OCI-LY7 (cell line): ENCODE results near the gene MMP21. TPM values are rescaled to one million over a fixed set of nuclear protein-coding genes. Genes with fewer than 3 reads are reported as not detected.

ENCODE experiments used
- BruUV-seq: library from RNA; stranded (reverse); fragments of 400-500 nt; replicated peaks from 2 replicates; lab custom pipeline; 2021; lab: Mats Ljungman, UMichigan
- CTCF ChIA-PET: fragments of 300-600 bp; sonication (Branson Sonifier 250); formaldehyde crosslinking; loops from one replicate; lab custom pipeline; 2022; ENCODE audit warnings: antibody characterized with exemption; ENCODE audit not compliant: unreplicated experiment; lab: Charles Lee
- POLR2A ChIA-PET: fragments of 300-600 bp; sonication (Branson Sonifier 250); formaldehyde crosslinking; loops from one replicate; lab custom pipeline; 2022; ENCODE audit warnings: antibody characterized with exemption; lab: Charles Lee
- DNase-seq: peaks from one replicate; pipeline ENCODE4 v3.0.0-alpha.2; 2015; ENCODE audit warnings: low spot score
- H2AFZ ChIP-seq: fragments of 200-600 bp; sonication (generic), shearing (Covaris generic); 2 replicates; pipeline ENCODE4 v1.6.1; 2014; ENCODE audit warnings: mild to moderate bottlenecking, antibody characterized with exemption, low read length, moderate library complexity
- H3K27ac ChIP-seq: fragments of 200-600 bp; sonication (generic); 2 replicates; pipeline ENCODE4 v1.5.1; 2014; ENCODE audit warnings: mixed run types, low read depth, mild to moderate bottlenecking, moderate library complexity, low read length, inconsistent platforms; ENCODE audit not compliant: poor library complexity, severe bottlenecking
- H3K36me3 ChIP-seq: fragments of 200-600 bp; sonication (generic); 2 replicates; pipeline ENCODE4 v1.6.1; 2014; ENCODE audit warnings: mild to moderate bottlenecking, antibody characterized with exemption, low read length, moderate library complexity, mixed read lengths; ENCODE audit not compliant: insufficient read depth
- H3K4me1 ChIP-seq: fragments of 200-600 bp; sonication (generic); 2 replicates; pipeline ENCODE4 v1.5.1; 2014; ENCODE audit warnings: mild to moderate bottlenecking, low read length; ENCODE audit not compliant: insufficient read depth, poor library complexity, severe bottlenecking
- H3K4me2 ChIP-seq: fragments of 200-600 bp; sonication (generic); 2 replicates; pipeline ENCODE4 v1.6.1; 2014; ENCODE audit warnings: mild to moderate bottlenecking, low read length
- H3K4me3 ChIP-seq: fragments of 200-600 bp; sonication (generic); 2 replicates; pipeline ENCODE4 v1.5.1; 2014; ENCODE audit warnings: mild to moderate bottlenecking, low read depth, low read length; ENCODE audit not compliant: poor library complexity, severe bottlenecking
- H3K79me2 ChIP-seq: fragments of 200-600 bp; sonication (generic); 2 replicates; pipeline ENCODE4 v1.6.1; 2016; ENCODE audit warnings: low read depth, mild to moderate bottlenecking, low read length, moderate library complexity, mixed read lengths; ENCODE audit not compliant: insufficient read depth
- H3K9me2 ChIP-seq: fragments of 200-600 bp; sonication (generic); 2 replicates; pipeline ENCODE4 v1.6.1; 2016; ENCODE audit warnings: mild to moderate bottlenecking, low read length, mixed read lengths; ENCODE audit not compliant: insufficient read depth
- H3K9me3 ChIP-seq: fragments of 200-600 bp; sonication (generic); 2 replicates; pipeline ENCODE4 v1.6.1; 2014; ENCODE audit warnings: mild to moderate bottlenecking, mixed run types, low read length, mixed read lengths
- H4K20me1 ChIP-seq: fragments of 200-600 bp; sonication (generic); 2 replicates; pipeline ENCODE4 v1.6.1; 2014; ENCODE audit warnings: mild to moderate bottlenecking, antibody characterized with exemption, low read length, moderate library complexity, mixed read lengths; ENCODE audit not compliant: insufficient read depth
- CTCF ChIP-seq: fragments of 200-600 bp; sonication (generic); conservative IDR thresholded peaks from 2 replicates; pipeline ENCODE4 v1.5.1; 2014; ENCODE audit warnings: mild to moderate bottlenecking, antibody characterized with exemption, low read length, moderate library complexity, mixed read lengths
- EZH2phosphoT487 ChIP-seq: fragments of 200-600 bp; sonication (generic); IDR thresholded peaks from 2 replicates; pipeline ENCODE4 v1.6.1; 2018; ENCODE audit warnings: low read depth, borderline replicate concordance, mild to moderate bottlenecking, mixed run types, antibody characterized with exemption, low read length, moderate library complexity, mixed read lengths
- intact Hi-C: fragments of 100-400 bp; cut with micrococcal nuclease; formaldehyde crosslinking; loops from one replicate; pipeline ENCODE4 v1.10.0; 2022; ENCODE audit not compliant: unreplicated experiment
- microRNA-seq: library from miRNA; unstranded; fragments of <30 nt; microRNA quantifications from one replicate; pipeline ENCODE4 v1.2.0, GENCODE V29; 2022; ENCODE audit warnings: borderline replicate concordance
- small RNA-seq: library from RNA; depleted of rRNA; stranded (forward); fragments of <200 nt; gene quantifications from one replicate; pipeline ENCODE3, GENCODE V24; 2014
- total RNA-seq, 2 experiments: library from RNA; depleted of rRNA in 1 of 2; stranded (reverse); fragments of >200 nt in 1 of 2; shearing (Covaris generic) in 1 of 2; gene quantifications; 2 replicates each; pipeline ENCODE4 v1.2.3, GENCODE V29; 2014 to 2022

MMP21 gene
- total RNA-seq, 2 experiments from 2014 or later, result not detected

- Histone ChIP-seq H3K4me1 (peaks cover 27% of the 10 kb centered on the region), H3K4me2 (peak within 1 kb of the TSS; percentile 85), H4K20me1 (peaks cover 26% of the 10 kb centered on the region), H3K36me3 (peaks cover 36% of the 10 kb centered on the region), H3K79me2 (peaks cover 47% of the 10 kb centered on the region), H3K9me3 (no peaks in the 10 kb centered on the region), H2AFZ (peak within 1 kb of the TSS; percentile 90; the same call in 1 of the 2 replicates), H3K27ac (peak within 1 kb of the TSS; percentile 97), H3K9me2 (no peaks in the 10 kb centered on the region), H3K4me3 (peak within 1 kb of the TSS; percentile 91)
- peak; percentile 99 for DNase-seq
- no TSS peak for BruUV-seq
- ChIA-PET CTCF (no interaction called here), POLR2A (interaction anchor here (0.6 to 1.1 kb wide), 6 partner anchors 10 to 104 kb away, joined by 3 to 5 read pairs (median 4); partner anchors contain the start of genes BCCIP and UROS)
- TF ChIP-seq EZH2phosphoT487 (no peak), CTCF (no peak)
- intact Hi-C loops, result loop anchor here (1.0 to 10.0 kb wide), 2 partner anchors 104 to 655 kb away; partner anchors contain the start of genes BCCIP and UROS
Observed at GRCh38 chr10:125719173-125720001, 56.2 kb downstream of the MMP21 start, which contains the start of gene EDRF1. EDRF1 (plus strand) TSS chr10:125719709; CDS start chr10:125719808, 99 bp downstream.

Small RNA genes lying within 50 kb of the gene (microRNA-seq; reads per million reads assigned to microRNA genes)
- 10.6 reads per million, percentile 15 among the genes with 10 or more reads in this experiment for gene MIR4484

Small RNA genes lying within 50 kb of the gene (small RNA-seq; reads per million reads assigned to genes)
- gene MIR4484, result not detected

Other genes with a start within 250 kb of the MMP21 start
- gene TEX36, start 92.7 kb downstream of the MMP21 start, total RNA-seq (2014; rRNA removed; shearing (Covaris generic)), result not detected in 2 replicates
- gene TEX36, start 92.7 kb downstream of the MMP21 start, total RNA-seq (2022), result not detected in 2 replicates
- 87.5 and 117 TPM in 2 replicates for gene EDRF1, start 56.1 kb downstream of the MMP21 start, total RNA-seq (2014; rRNA removed; shearing (Covaris generic))
- 221 and 232 TPM in 2 replicates for gene EDRF1, start 56.1 kb downstream of the MMP21 start, total RNA-seq (2022)
- gene UROS, start 47.4 kb upstream of the MMP21 start, total RNA-seq (2014; rRNA removed; shearing (Covaris generic)), result 37.3 and 39.7 TPM in 2 replicates
- gene UROS, start 47.4 kb upstream of the MMP21 start, total RNA-seq (2022), result 40.3 and 44.5 TPM in 2 replicates
- 59.1 and 61.4 TPM in 2 replicates for gene BCCIP, start 47.7 kb upstream of the MMP21 start, total RNA-seq (2014; rRNA removed; shearing (Covaris generic))
- 81.1 and 96.2 TPM in 2 replicates for gene BCCIP, start 47.7 kb upstream of the MMP21 start, total RNA-seq (2022)
- gene DHX32, start 105.5 kb upstream of the MMP21 start, total RNA-seq (2014; rRNA removed; shearing (Covaris generic)), result 0.22 and 0.46 TPM in 2 replicates
- gene DHX32, start 105.5 kb upstream of the MMP21 start, total RNA-seq (2022), result 0.27 TPM in 1 of 2 replicates, not detected in the other
- not detected in 2 replicates for gene FANK1, start 120.7 kb upstream of the MMP21 start, total RNA-seq (2014; rRNA removed; shearing (Covaris generic))
- not detected in 2 replicates for gene FANK1, start 120.7 kb upstream of the MMP21 start, total RNA-seq (2022)